OCI-LY1 (cell line): ENCODE results near the gene TNFRSF11A.

Source experiments
- EZH2 ChIP-seq: fragments of 200-600 bp; sonication (generic), shearing (Covaris generic); IDR thresholded peaks from 2 replicates; pipeline ENCODE4 v1.8.0; 2017; ENCODE audit warnings: borderline replicate concordance, mixed run types, mild to moderate bottlenecking, antibody characterized with exemption, low read length, moderate library complexity, mixed read lengths
- TF ChIP-seq, protein P1 (sequence below): fragments of 200-600 bp; sonication (generic), shearing (Covaris generic); IDR thresholded peaks from 2 replicates; pipeline ENCODE4 v1.5.1; 2017; ENCODE audit warnings: mild to moderate bottlenecking, antibody characterized with exemption, low read length, moderate library complexity, mixed read lengths

DNA sequence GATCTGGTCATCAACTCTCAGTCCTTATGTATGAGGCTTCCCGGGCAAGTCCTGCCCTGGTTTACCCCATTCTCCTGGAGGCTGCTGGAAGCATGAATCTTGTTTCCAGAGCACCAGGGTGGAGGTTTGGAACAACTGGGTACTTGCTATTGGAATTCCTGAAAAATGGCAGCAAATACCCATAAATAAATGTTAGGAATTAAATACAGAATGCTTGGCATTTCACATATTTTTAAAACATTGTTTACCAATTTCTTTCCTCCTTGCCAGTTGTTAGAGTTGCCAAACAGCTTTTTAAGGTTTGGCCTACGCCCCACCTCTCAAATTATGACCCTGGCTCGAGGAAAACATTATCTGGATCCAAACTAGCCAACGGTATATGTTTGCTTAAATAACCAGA is 107.1 kb downstream of the TNFRSF11A start:
- TF ChIP-seq, protein P1, sequence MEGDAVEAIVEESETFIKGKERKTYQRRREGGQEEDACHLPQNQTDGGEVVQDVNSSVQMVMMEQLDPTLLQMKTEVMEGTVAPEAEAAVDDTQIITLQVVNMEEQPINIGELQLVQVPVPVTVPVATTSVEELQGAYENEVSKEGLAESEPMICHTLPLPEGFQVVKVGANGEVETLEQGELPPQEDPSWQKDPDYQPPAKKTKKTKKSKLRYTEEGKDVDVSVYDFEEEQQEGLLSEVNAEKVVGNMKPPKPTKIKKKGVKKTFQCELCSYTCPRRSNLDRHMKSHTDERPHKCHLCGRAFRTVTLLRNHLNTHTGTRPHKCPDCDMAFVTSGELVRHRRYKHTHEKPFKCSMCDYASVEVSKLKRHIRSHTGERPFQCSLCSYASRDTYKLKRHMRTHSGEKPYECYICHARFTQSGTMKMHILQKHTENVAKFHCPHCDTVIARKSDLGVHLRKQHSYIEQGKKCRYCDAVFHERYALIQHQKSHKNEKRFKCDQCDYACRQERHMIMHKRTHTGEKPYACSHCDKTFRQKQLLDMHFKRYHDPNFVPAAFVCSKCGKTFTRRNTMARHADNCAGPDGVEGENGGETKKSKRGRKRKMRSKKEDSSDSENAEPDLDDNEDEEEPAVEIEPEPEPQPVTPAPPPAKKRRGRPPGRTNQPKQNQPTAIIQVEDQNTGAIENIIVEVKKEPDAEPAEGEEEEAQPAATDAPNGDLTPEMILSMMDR = no peak
- TF ChIP-seq EZH2 = no peak
